DOHH2 (cell line): ENCODE measurements around the gene XRCC5.

Source experiments
- EZH2phosphoT487 ChIP-seq: fragments of 200-600 bp; sonication (generic); IDR thresholded peaks from 2 replicates; pipeline ENCODE4 v1.6.1; 2017; ENCODE audit warnings: borderline replicate concordance, mild to moderate bottlenecking, antibody characterized with exemption, low read length, moderate library complexity, mixed read lengths
- TF ChIP-seq, protein P1 (sequence below): fragments of 200-600 bp; sonication (generic); IDR thresholded peaks from one replicate; pipeline ENCODE4 v1.5.1; 2014; ENCODE audit warnings: antibody characterized with exemption, mild to moderate bottlenecking, low read depth, low read length; ENCODE audit not compliant: poor library complexity, severe bottlenecking

DNA sequence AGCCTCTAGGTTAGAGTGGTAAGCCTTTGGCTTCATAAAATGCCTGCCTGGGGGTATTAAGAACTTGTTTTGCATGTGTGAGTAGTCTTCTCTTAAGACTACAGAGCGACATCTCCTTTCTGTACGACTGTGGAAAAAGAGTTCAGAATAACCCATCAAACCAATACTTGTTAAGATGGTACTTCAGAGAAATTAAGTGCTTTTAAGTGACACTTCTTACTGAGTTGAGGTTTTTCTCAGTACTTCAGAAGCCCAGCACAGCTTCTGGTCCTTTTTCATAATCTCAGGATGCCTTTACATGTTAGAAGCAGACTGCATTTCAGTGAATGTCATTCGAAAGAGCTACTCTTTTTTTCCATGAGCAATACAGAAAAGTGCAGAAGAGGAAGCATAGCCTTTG lies 10.8 kb downstream of the XRCC5 start:
- TF ChIP-seq, protein P1, sequence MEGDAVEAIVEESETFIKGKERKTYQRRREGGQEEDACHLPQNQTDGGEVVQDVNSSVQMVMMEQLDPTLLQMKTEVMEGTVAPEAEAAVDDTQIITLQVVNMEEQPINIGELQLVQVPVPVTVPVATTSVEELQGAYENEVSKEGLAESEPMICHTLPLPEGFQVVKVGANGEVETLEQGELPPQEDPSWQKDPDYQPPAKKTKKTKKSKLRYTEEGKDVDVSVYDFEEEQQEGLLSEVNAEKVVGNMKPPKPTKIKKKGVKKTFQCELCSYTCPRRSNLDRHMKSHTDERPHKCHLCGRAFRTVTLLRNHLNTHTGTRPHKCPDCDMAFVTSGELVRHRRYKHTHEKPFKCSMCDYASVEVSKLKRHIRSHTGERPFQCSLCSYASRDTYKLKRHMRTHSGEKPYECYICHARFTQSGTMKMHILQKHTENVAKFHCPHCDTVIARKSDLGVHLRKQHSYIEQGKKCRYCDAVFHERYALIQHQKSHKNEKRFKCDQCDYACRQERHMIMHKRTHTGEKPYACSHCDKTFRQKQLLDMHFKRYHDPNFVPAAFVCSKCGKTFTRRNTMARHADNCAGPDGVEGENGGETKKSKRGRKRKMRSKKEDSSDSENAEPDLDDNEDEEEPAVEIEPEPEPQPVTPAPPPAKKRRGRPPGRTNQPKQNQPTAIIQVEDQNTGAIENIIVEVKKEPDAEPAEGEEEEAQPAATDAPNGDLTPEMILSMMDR, result no peak
- TF ChIP-seq EZH2phosphoT487, result no peak
